ENCODE results near the gene C3orf70. TPM values are rescaled to one million over a fixed set of nuclear protein-coding genes. Genes with fewer than 3 reads are reported as not detected.
"Not testable (repeated sequence)": the region's sequence is repeated elsewhere in the genome, so short reads cannot be mapped to it uniquely, and the experiment has no call there.

Gene C3orf70
- total RNA-seq, 4 donors from 2014 or later = 7.8 to 13.8 (median 9.8) TPM

DNA sequence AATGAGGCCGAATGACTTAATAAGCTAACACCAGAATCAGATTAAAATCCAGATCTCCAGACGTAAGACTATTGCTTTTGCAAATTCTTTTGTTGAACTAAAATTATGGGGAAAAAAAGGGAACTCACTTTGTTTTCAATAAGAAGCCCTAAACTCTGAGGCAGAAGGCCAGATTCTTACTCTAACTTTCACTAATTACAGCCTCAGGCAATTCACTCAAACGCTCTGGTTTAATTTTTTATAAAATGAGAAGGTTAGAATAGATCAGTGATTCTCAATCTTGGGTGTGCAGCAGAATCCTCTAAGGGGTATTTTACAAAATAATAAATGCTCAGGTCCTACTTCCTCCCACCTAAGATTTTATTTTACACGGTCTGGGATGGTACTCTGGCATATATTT lies 38.1 kb downstream of the C3orf70 start:
- Histone ChIP-seq H3K27me3 (no peaks in the 10 kb centered on the region), H3K9me3 (peaks cover 0 to 2% (median 0%) of the 10 kb centered on the region in 4 donors), H3K4me3 (no peak overlapping the region), H3K27ac (no peak overlapping the region), H3K4me1 (no peaks in the 10 kb centered on the region), H3K36me3 (no peaks in the 10 kb centered on the region)
- TF ChIP-seq EP300 (IDR thresholded peaks at IDR 0.05) (no peak), POLR2A (IDR thresholded peaks at IDR 0.05) (no peak)
- TF ChIP-seq, protein P1, sequence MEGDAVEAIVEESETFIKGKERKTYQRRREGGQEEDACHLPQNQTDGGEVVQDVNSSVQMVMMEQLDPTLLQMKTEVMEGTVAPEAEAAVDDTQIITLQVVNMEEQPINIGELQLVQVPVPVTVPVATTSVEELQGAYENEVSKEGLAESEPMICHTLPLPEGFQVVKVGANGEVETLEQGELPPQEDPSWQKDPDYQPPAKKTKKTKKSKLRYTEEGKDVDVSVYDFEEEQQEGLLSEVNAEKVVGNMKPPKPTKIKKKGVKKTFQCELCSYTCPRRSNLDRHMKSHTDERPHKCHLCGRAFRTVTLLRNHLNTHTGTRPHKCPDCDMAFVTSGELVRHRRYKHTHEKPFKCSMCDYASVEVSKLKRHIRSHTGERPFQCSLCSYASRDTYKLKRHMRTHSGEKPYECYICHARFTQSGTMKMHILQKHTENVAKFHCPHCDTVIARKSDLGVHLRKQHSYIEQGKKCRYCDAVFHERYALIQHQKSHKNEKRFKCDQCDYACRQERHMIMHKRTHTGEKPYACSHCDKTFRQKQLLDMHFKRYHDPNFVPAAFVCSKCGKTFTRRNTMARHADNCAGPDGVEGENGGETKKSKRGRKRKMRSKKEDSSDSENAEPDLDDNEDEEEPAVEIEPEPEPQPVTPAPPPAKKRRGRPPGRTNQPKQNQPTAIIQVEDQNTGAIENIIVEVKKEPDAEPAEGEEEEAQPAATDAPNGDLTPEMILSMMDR (IDR thresholded peaks at IDR 0.05) = no peak
- 51 to 53% methylated on average over 4 of the region's 4 CpGs for WGBS, 2 donors
- DNase-seq (ENCODE audit: low spot score in 2 of 2) = no peak

DNA sequence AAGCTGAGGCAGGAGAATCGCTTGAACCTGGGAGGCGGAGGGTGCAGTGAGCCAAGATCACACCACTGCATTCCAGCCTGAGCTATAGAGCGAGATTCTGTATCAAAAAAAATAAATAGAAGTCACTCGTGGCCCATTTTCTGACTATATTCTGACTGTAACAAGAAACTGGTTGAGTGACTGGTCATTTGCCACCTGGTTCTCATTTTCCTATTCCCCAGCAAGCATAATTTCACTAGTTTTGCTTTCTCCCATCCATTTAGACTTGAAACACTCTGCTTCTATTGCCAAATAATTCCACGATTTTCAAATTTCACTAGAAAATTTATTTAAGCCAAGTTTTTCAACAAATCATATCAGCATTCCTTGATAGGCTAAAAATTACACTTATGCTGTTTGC lies 40.7 kb downstream of the C3orf70 start:
- H3K4me1 ChIP-seq = no peaks in the 10 kb centered on the region
- no peak for DNase-seq (ENCODE audit: low spot score in 2 of 2)
- H3K27me3 ChIP-seq = no peaks in the 10 kb centered on the region
- H3K9me3 ChIP-seq = peaks cover 0 to 2% (median 0%) of the 10 kb centered on the region in 4 donors
- no peak overlapping the region for H3K4me3 ChIP-seq
- H3K27ac ChIP-seq = no peak overlapping the region
- TF ChIP-seq POLR2A (IDR thresholded peaks at IDR 0.05) (no peak), EP300 (IDR thresholded peaks at IDR 0.05) (no peak)
- TF ChIP-seq, protein P1 (IDR thresholded peaks at IDR 0.05) = no peak
- WGBS, 2 donors = 82 to 85% methylated on average over 5 of the region's 5 CpGs
- no peaks in the 10 kb centered on the region for H3K36me3 ChIP-seq

DNA sequence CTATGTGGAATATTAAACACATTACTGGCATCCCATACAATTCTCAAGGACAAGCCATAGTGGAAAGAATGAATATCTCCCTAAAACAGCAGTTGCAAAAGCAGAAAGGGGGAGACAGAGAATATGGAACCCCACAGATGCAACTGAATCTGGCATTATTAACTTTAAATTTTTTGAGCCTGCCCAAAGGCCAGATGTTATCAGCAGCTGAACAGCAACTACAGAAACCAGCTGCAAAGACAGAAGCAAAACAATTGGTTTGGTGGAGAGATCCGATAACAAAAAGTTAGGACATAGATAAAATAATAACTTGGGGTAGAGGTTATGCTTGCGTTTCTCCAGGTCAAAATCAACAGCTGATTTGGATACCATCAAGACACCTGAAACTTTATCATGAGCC lies 43.8 kb downstream of the C3orf70 start:
- not testable (repeated sequence) for DNase-seq (ENCODE audit: low spot score in 2 of 2); H3K27ac ChIP-seq; H3K4me1 ChIP-seq; H3K36me3 ChIP-seq; H3K27me3 ChIP-seq; H3K4me3 ChIP-seq
- WGBS, 2 donors = 89 to 90% methylated on average over 2 of the region's 2 CpGs
- peaks cover 0 to 20% (median 0%) of the 10 kb centered on the region in 4 donors for H3K9me3 ChIP-seq

DNA sequence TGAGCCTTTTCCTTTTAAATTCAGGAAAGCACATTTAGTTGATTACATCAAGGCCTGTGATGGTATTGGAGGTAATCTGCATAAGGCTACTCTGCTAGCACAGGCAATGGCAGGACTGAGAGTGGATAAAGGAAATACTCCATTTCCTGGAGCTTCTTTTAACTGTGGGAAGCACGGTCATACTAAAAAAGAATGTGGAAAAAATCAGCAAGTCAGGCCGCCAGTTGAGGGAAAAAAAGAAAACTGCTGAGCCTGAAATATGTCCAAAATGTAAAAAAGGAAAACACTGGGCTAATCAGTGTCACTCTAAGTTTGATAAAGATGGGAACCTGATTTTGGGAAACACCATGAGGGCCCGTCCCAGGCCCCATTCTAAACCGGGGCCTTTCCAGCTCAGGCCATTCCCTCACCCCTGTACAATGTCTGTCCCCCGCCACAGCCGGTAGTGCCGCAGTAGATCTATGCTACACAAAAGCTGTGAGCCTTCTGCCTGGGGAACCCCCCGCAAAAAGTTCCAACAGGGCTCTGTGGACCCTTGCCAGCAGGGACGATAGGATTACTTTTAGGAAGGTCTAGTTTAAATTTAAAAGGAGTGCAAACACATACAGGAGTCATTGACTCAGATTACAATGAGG lies 46.5 kb downstream of the C3orf70 start:
- not testable (repeated sequence) for H3K4me3 ChIP-seq; DNase-seq (ENCODE audit: low spot score in 2 of 2); H3K4me1 ChIP-seq; H3K27ac ChIP-seq; H3K27me3 ChIP-seq; H3K36me3 ChIP-seq
- WGBS, 2 donors = 42 to 59% methylated on average over 9 of the region's 9 CpGs
- H3K9me3 ChIP-seq = peaks cover 0 to 33% (median 4%) of the 10 kb centered on the region in 4 donors

DNA sequence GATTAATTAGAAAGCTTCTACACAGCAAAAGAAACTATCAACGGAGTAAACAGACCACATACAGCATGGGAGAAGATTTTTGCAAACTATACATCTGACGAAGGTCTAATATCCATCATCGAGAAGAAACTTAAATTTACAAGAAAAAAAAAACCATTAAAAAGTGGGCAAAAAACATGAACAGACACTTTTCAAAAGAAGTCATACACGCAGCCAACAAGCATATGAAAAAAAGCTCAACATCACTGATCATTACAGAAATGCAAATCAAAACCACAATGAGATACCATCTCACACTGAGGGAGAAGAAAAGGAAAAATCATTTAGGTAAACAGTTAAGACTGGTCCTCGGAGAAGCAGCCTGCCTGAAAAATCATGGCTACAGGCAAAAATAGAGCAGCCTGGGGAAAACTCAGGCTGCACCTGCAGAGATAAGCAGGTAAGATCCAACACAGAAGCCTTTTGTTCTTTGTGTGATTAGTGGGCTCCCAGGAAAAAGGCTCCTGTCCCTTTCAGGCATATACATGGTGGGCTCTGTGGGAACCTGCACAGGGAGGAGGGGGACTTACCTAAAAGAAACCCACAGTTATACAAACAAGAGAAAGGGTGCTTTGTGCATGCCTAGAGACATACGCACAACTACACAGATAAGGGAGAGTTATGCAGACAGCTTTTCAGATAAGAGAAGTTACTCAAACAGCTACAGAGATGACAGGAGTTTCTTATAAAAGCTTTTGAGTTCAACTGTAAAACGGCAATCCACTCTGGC lies 49.3 kb downstream of the C3orf70 start:
- Histone ChIP-seq H3K9me3 (peaks cover 0 to 35% (median 4%) of the 10 kb centered on the region in 4 donors), H3K27me3 (no peaks in the 10 kb centered on the region), H3K4me3 (no peak overlapping the region), H3K27ac (no peak overlapping the region), H3K36me3 (peaks cover 0 to 7% (median 0%) of the 10 kb centered on the region in 3 donors), H3K4me1 (no peaks in the 10 kb centered on the region)
- TF ChIP-seq EP300 (IDR thresholded peaks at IDR 0.05) (no peak), POLR2A (IDR thresholded peaks at IDR 0.05) (no peak)
- TF ChIP-seq, protein P1 (IDR thresholded peaks at IDR 0.05) = no peak
- 95 to 98% methylated on average over 7 of the region's 7 CpGs for WGBS, 2 donors
- no peak for DNase-seq (ENCODE audit: low spot score in 2 of 2)

DNA sequence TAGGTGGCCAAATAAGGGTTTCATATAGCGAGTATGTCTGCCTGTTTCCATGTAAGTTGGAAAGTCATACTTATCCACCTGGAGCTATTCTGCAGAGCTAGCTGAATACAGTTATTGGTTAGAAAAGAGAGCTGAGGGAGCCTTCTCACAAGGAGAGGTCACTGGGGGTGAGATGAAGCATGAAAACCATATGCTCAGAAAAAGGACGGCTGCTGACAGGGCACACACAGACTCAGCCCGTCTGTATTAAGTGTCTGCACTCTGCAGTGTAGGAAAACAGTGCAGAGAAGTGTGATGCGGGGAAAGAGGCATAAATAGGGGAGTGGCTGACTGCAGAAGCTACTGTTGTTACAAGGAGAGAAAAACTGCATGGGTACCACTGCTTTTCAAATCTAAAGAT lies 58.2 kb downstream of the C3orf70 start:
- no peaks in the 10 kb centered on the region for H3K9me3 ChIP-seq
- H3K36me3 ChIP-seq = no peaks in the 10 kb centered on the region
- TF ChIP-seq EP300 (IDR thresholded peaks at IDR 0.05) (no peak), POLR2A (IDR thresholded peaks at IDR 0.05) (no peak)
- TF ChIP-seq, protein P1 (IDR thresholded peaks at IDR 0.05) = no peak
- WGBS, 2 donors = 39% methylated on average over 4 of the region's 4 CpGs
- peaks cover 0 to 9% (median 2%) of the 10 kb centered on the region in 4 donors for H3K4me1 ChIP-seq
- H3K27me3 ChIP-seq = no peaks in the 10 kb centered on the region
- DNase-seq (ENCODE audit: low spot score in 2 of 2) = no peak
- H3K4me3 ChIP-seq = no peak overlapping the region
- no peak overlapping the region for H3K27ac ChIP-seq

Data from tibial nerve (tissue), 4 donors.